Activated CD8-positive, alpha-beta memory T cell treated with anti-CD3 and anti-CD28 coated beads, Interleukin-2, amount 50 U/mL, for 48 hours (primary cell): Measurements from ENCODE around the gene ATP1A4.
"Not testable (repeated sequence)": the region's sequence is repeated elsewhere in the genome, so short reads cannot be mapped to it uniquely, and the experiment has no call there.

Source experiments
- DNase-seq: peaks from one replicate; pipeline ENCODE4 v3.0.0-alpha.2; 2020

The ATP1A4 gene

GRCh38 chr1:160124705-160125478 lies 26.5 kb upstream of the ATP1A4 start:
- DNase-seq: no peak

DNA sequence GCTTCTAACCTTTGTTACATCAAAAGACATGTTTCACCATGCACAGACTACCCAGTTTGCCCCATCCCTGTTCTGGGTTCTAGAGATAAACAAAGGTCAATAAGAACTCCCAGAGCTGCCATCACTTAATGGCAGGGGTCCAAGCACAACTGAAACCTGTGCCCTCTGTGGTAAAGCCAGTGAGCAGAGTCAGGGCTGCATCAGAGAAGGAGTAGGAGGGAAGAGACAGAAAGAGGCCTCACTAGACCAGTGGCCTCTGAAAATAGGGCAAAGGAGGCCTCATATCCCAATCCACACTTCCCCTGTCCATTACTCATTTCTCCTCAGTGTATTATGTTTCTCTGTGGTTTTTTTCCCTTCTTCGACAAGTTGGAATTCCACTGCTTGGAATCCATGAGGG lies 25.7 kb upstream of the ATP1A4 start:
- no peak for DNase-seq

- DNase-seq: not testable (repeated sequence)
Measured at GRCh38 chr1:160126342-160126741, 25.1 kb upstream of the ATP1A4 start.

DNA sequence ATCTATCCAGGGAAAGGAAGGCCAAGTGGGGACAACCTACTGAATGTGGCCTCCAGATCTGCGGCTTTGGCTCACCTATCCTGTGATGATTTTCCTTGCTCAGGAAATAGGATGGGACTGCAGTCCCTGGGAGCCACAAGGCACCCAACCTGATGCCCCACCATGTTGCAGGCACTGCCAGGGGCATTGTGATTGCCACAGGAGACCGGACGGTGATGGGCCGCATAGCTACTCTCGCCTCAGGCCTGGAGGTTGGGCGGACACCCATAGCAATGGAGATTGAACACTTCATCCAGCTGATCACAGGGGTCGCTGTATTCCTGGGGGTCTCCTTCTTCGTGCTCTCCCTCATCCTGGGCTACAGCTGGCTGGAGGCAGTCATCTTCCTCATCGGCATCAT lies 24.0 kb upstream of the ATP1A4 start:
- DNase-seq: no peak

- DNase-seq: no peak
Measured at GRCh38 chr1:160127865-160128523, 23.4 kb upstream of the ATP1A4 start.

GRCh38 chr1:160128636-160129035 lies 22.8 kb upstream of the ATP1A4 start:
- no peak for DNase-seq

GRCh38 chr1:160129046-160129445 lies 22.4 kb upstream of the ATP1A4 start:
- DNase-seq: no peak

GRCh38 chr1:160129558-160129957 lies 21.8 kb upstream of the ATP1A4 start:
- no peak for DNase-seq

- DNase-seq: no peak
Measured at GRCh38 chr1:160129966-160130365, 21.4 kb upstream of the ATP1A4 start.

DNA sequence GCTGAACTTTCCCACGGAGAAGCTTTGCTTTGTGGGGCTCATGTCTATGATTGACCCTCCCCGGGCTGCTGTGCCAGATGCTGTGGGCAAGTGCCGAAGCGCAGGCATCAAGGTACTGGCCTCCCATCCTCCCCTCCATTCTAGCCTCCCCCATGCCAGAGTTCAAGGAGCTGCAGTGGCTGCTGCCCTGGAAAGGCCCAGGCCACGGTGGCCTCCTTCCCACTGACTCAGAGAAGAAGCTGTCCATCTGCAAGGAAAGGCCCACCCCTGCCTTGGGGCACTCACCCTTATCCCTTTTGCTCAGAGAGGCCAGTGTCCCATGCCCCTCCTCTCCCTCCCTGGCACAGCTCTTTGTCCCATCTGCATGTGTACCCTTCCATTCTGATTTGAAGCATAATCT lies 20.9 kb upstream of the ATP1A4 start:
- no peak for DNase-seq

DNA sequence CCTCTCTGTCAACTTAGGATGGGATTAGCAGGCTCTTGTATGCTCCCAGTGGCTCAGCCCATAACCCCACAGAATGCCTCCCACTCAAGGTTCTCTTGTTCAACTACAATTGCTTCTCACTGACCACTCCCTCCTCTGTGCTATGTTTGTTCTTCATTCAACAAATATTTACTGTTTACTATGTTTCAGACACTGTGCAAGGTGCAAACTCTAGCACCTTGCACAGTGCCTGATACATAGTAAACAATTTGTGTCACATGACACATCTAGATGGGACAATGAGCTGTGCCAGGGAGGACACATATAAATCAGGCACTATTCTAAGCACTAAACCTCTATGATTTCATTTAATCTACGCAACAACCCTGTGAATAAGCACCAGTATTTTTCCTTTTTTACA lies 20.5 kb upstream of the ATP1A4 start:
- DNase-seq: no peak

- DNase-seq: no peak
Measured at GRCh38 chr1:160131803-160132565, 19.4 kb upstream of the ATP1A4 start.

DNA sequence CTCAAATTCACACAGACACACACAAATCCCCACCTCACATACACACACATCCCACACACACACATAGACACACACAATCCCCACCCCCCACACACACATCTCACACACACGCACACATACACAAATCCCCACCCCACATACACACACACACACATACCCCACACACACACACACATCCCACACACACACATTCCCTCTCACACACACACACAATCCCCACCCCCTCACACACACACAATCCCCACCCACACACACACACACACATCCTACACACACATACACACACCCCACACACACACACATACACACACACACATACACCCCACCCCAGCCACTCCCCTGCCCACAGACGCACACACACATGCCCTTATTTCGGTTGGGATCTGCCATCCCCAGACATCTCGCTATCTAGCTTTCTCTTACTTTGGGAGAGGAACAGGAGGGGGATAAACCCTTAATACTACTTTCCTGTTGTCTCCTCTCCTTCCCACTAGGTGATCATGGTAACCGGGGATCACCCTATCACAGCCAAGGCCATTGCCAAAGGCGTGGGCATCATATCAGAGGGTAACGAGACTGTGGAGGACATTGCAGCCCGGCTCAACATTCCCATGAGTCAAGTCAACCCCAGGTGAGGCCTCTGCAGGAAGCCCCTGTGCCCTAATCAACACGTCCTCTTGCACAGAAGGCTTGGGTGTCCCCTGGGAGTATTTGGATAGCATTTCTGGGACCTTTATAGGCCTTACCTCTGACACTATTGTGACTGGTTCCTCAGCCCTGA lies 17.2 kb upstream of the ATP1A4 start:
- no peak for DNase-seq

DNA sequence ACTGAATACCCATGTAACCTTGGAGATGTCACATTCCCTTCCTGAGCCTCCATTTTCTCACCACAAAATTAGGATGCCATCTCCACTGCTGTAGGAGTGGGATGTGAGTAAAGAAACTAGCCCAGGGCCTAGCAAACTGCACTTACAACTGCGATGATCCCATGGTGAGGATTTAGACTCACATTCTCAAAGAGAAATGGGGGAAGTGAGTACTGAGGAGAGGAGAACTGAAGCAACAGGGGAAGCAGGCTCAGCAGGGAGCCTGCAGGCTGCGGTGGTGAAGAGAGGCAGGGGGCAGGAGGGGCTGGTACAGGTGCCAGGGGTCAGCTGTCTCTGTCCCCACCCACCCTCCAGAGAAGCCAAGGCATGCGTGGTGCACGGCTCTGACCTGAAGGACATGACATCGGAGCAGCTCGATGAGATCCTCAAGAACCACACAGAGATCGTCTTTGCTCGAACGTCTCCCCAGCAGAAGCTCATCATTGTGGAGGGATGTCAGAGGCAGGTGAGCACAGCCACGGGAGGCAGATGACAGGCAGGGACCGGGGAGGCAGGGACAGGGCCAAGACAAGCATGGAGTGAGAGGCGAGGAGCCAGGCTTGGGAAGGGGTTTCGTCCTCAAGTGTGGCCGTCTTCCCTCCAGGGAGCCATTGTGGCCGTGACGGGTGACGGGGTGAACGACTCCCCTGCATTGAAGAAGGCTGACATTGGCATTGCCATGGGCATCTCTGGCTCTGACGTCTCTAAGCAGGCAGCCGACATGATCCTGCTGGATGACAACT lies 16.4 kb upstream of the ATP1A4 start:
- no peak for DNase-seq

DNA sequence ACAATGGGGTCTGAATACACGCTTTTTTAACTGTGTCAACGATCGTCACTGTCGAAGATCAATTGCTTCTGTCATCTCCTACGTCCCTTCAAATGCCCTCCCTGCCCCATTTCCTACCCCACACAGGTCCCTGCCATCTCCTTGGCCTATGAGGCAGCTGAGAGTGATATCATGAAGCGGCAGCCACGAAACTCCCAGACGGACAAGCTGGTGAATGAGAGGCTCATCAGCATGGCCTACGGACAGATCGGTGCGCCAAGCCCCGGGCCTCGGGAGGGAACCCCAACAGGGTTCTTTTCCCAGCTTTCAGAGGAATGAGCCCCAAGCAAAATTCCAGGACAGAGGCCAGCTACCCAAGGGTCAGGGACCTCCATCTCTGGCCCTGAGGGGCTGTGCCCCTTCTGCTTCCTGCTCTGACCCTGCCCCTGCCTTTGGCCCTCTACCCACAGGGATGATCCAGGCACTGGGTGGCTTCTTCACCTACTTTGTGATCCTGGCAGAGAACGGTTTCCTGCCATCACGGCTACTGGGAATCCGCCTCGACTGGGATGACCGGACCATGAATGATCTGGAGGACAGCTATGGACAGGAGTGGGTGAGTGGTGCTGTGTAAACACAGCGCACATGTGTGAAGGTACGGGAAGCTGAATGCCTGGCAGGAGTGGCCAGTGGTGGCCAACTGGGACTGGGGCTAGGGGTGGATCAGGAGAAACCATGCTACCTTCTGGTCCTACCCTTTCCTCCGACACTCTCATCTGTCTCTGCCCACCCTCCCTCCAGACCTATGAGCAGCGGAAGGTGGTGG lies 15.1 kb upstream of the ATP1A4 start:
- DNase-seq: no peak

- no peak for DNase-seq
Measured at GRCh38 chr1:160136926-160137200, 14.5 kb upstream of the ATP1A4 start.

DNA sequence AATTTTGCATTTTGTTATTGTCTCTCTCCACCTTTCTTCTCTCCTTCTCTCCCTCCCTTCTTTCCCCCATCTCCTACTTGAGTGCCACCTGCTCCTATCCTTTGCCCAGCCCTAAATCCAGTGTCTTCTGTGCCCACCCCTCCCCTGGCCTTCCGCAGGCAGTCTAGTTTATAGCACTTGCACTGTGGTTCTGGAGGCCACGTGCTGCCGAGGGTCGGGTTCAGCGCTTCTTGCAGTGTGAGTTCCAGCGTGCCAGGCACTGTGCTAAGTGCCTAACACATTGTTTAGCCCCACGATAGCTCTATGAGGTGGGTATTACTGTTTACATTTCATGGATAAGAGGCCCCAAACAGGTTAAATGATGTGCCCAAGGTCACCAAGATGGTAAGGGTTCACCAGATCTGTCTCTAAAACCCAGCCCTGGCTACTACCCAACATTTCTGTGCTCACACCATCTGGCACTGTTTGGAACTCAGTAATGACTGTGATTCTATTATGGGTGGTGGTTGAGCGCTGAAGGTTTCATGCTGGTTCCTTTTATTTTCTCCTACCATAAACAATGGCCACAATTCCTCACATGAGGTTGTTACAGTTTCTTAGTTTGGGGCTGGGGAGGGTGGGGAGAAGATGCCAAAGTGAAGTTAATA lies 14.1 kb upstream of the ATP1A4 start:
- no peak for DNase-seq

- no peak for DNase-seq
Measured at GRCh38 chr1:160139840-160140239, 11.6 kb upstream of the ATP1A4 start.

- DNase-seq: no peak
Measured at GRCh38 chr1:160143695-160144094, 7.7 kb upstream of the ATP1A4 start.

- no peak for DNase-seq
Measured at GRCh38 chr1:160144921-160145320, 6.5 kb upstream of the ATP1A4 start.

DNA sequence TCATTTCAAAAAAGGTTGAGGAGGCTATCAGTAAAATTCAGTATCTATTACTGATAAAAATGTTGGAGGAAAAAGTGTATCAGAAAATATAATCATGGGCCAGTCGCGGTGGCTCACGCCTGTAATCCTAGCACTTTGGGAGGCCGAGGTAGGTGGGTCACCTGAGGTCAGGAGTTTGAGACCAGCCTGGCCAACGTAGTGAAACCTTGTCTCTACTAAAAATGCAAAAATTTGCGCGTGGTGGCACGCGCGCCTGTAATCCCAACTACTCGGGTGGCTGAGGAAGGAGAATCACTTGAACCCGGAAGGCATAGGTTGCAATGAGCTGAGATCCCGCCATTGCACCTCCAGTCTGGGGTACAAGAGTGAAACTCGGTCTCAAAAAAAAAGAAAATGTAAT lies 5.3 kb upstream of the ATP1A4 start:
- DNase-seq: no peak
